CD14-positive monocyte (primary cell): ENCODE data around the gene EML1. TPM values are rescaled to one million over a fixed set of nuclear protein-coding genes. Genes with fewer than 3 reads are reported as not detected.

Source experiments
- DNase-seq, 3 donors: peaks; one replicate each; pipeline ENCODE4 v3.0.0-alpha.2; 2011 to 2022
- H2AFZ ChIP-seq: 2 replicates; pipeline ENCODE4 v1.6.0; 2012; ENCODE audit warnings: mild to moderate bottlenecking, low read depth, low read length, inconsistent platforms; ENCODE audit not compliant: insufficient read depth, poor library complexity, severe bottlenecking
- H3K27ac ChIP-seq, 2 donors: 1 replicate in 1 of 2; 2 replicates in 1 of 2; pipeline ENCODE4 v1.5.1; 2012 to 2013; ENCODE audit warnings: low read length in 2 of 2, control low read depth in 1 of 2, inconsistent platforms in 1 of 2, low read depth in 1 of 2, mild to moderate bottlenecking in 1 of 2
- H3K27me3 ChIP-seq, 2 donors: one replicate each; pipeline versions ENCODE4 v1.6.0 to v1.6.1; 2011 to 2013; ENCODE audit warnings: low read length in 2 of 2; ENCODE audit not compliant: control insufficient read depth in 2 of 2, insufficient read depth in 2 of 2
- H3K36me3 ChIP-seq, 2 donors: replicated peaks in 1 of 2; 1 replicate in 1 of 2; 2 replicates in 1 of 2; pipeline versions ENCODE4 v1.5.1 to v1.6.1; 2012 to 2013; ENCODE audit warnings: low read length in 2 of 2, control low read depth in 1 of 2, inconsistent platforms in 1 of 2, mild to moderate bottlenecking in 1 of 2; ENCODE audit not compliant: insufficient read depth in 2 of 2, control insufficient read depth in 1 of 2
- H3K4me1 ChIP-seq, 2 donors: 1 replicate in 1 of 2; 2 replicates in 1 of 2; pipeline versions ENCODE4 v1.5.1 to v1.6.1; 2012 to 2013; ENCODE audit warnings: low read length in 2 of 2, control low read depth in 1 of 2, inconsistent platforms in 1 of 2, mild to moderate bottlenecking in 1 of 2, moderate library complexity in 1 of 2; ENCODE audit not compliant: insufficient read depth in 2 of 2, control insufficient read depth in 1 of 2
- H3K4me2 ChIP-seq: replicated peaks from 2 replicates; pipeline ENCODE3; 2012; ENCODE audit warnings: low read length, moderate library complexity, mild to moderate bottlenecking; ENCODE audit not compliant: poor library complexity, severe bottlenecking; ENCODE audit errors: extremely low read depth
- H3K4me3 ChIP-seq, 3 experiments: fragments of 200-600 bp in 1 of 3; sonication (generic) in 1 of 3; replicated peaks in 1 of 3; 1 replicate in 2 of 3; 2 replicates in 1 of 3; pipeline ENCODE4 v1.5.1; 2011 to 2013; ENCODE audit warnings: low read length in 3 of 3, mild to moderate bottlenecking in 3 of 3, control low read depth in 2 of 3, low read depth in 2 of 3, inconsistent platforms in 1 of 3, moderate library complexity in 1 of 3
- H3K79me2 ChIP-seq: 2 replicates; pipeline ENCODE4 v1.6.0; 2012; ENCODE audit warnings: mild to moderate bottlenecking, control low read depth, inconsistent platforms, low read length, moderate library complexity; ENCODE audit not compliant: insufficient read depth
- H3K9ac ChIP-seq: 2 replicates; pipeline ENCODE4 v1.6.0; 2017; ENCODE audit warnings: low read length, mild to moderate bottlenecking; ENCODE audit not compliant: insufficient read depth, poor library complexity, severe bottlenecking
- H3K9me3 ChIP-seq, 2 donors: replicated peaks in 1 of 2; 1 replicate in 1 of 2; 2 replicates in 1 of 2; pipeline versions ENCODE4 v1.5.1 to v1.6.1; 2012 to 2013; ENCODE audit warnings: low read length in 2 of 2, control low read depth in 1 of 2; ENCODE audit not compliant: control insufficient read depth in 1 of 2, insufficient read depth in 1 of 2
- H4K20me1 ChIP-seq: 2 replicates; pipeline ENCODE4 v1.6.0; 2012; ENCODE audit warnings: mild to moderate bottlenecking, low read length, control low read depth, moderate library complexity; ENCODE audit not compliant: insufficient read depth
- H3K27ac Mint-ChIP-seq, 7 donors: one replicate each; pipeline ENCODE4 v1.8.0; 2020; ENCODE audit warnings: mild to moderate bottlenecking in 7 of 7, mixed read lengths in 7 of 7, moderate library complexity in 6 of 7, inconsistent platforms in 2 of 7
- H3K27me3 Mint-ChIP-seq, 3 donors: one replicate each; pipeline ENCODE4 v1.8.0; 2021 to 2022; ENCODE audit warnings: low read depth in 3 of 3, mild to moderate bottlenecking in 3 of 3, mixed read lengths in 3 of 3, moderate library complexity in 3 of 3, inconsistent platforms in 1 of 3
- H3K36me3 Mint-ChIP-seq, 2 donors: one replicate each; pipeline ENCODE4 v1.8.0; 2020; ENCODE audit warnings: mixed read lengths in 2 of 2, inconsistent platforms in 1 of 2, mild to moderate bottlenecking in 1 of 2
- H3K4me1 Mint-ChIP-seq: one replicate; pipeline ENCODE4 v1.8.0; 2020; ENCODE audit warnings: mild to moderate bottlenecking, mixed read lengths
- H3K4me3 Mint-ChIP-seq, 2 donors: one replicate each; pipeline ENCODE4 v1.8.0; 2020; ENCODE audit warnings: mild to moderate bottlenecking in 2 of 2, mixed read lengths in 2 of 2, moderate library complexity in 1 of 2
- H3K9me3 Mint-ChIP-seq, 7 donors: one replicate each; pipeline ENCODE4 v1.8.0; 2020 to 2022; ENCODE audit warnings: mixed read lengths in 7 of 7, mild to moderate bottlenecking in 6 of 7, moderate library complexity in 6 of 7, inconsistent platforms in 2 of 7
- CTCF ChIP-seq: fragments of 200-600 bp; IDR thresholded peaks from one replicate; pipeline ENCODE4 v1.8.0; 2022; ENCODE audit warnings: antibody characterized with exemption, mild to moderate bottlenecking
- WGBS: methylation state at CpG from one replicate; pipeline ENCODE4 v1.1.5; 2013; ENCODE audit warnings: missing lambda C conversion rate; ENCODE audit not compliant: insufficient coverage; 5-methylcytosine and 5-hydroxymethylcytosine counted together
- intact Hi-C, 2 donors: fragments of 100-400 bp; cut with micrococcal nuclease; formaldehyde crosslinking; loops; one replicate each; pipeline versions ENCODE4 v1.15.0 to v1.15.1; 2023
- polyA plus RNA-seq, 3 donors: library from polyadenylated mRNA; depleted of rRNA in 1 of 3; unstranded in 2 of 3; stranded (reverse) in 1 of 3; fragments of 300-500 nt in 2 of 3; fragments of >200 nt in 1 of 3; fragmentation: Illumina TruSeq in 2 of 3; gene quantifications; 1 replicate in 2 of 3; 2 replicates in 1 of 3; pipeline ENCODE4 v1.2.3, GENCODE V29; 2012 to 2021

The EML1 gene
- polyA plus RNA-seq, 3 donors, result not detected

- no peak for TF ChIP-seq CTCF
Observed at GRCh38 chr14:99870617-99871016, 77.4 kb downstream of the EML1 start.

DNA sequence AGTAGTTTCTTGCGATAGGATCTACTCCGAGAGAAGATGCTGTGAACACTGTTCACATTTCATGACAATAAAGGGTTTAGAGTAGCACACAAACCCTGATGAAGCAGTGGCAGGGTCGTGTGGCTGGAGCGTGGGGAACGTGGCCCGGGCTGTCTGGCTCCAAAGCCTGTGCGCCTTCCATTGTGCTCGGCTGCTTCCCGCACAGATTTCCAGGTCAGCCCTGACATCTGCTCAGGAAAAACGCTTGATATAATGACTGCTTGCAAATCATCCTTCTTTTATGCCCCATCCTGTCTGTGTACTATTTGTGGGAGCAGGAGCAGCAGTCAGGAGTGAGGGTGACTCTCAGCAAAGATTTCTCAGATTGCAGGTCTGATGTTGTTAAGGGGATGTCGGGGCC lies 78.6 kb downstream of the EML1 start:
- WGBS, result 92% methylated on average over 7 of the region's 11 CpGs
- Mint-ChIP-seq H3K4me3 (no peak overlapping the region), H3K27me3 (peaks cover 14 to 39% (median 16%) of the 10 kb centered on the region in 3 donors), H3K27ac (no peak overlapping the region), H3K36me3 (no peaks in the 10 kb centered on the region), H3K4me1 (no peaks in the 10 kb centered on the region), H3K9me3 (peaks cover 0 to 2% (median 0%) of the 10 kb centered on the region in 7 donors)
- Histone ChIP-seq H3K36me3 (no peaks in the 10 kb centered on the region), H2AFZ (no peak overlapping the region), H3K27ac (no peak overlapping the region), H3K27me3 (peaks cover 3% of the 10 kb centered on the region in 2 donors), H3K4me2 (no peak overlapping the region), H3K9ac (no peak overlapping the region), H4K20me1 (no peaks in the 10 kb centered on the region), H3K79me2 (no peaks in the 10 kb centered on the region), H3K4me3 (no peak overlapping the region), H3K4me1 (no peaks in the 10 kb centered on the region), H3K9me3 (no peaks in the 10 kb centered on the region)
- intact Hi-C loops, result no loop called here
- no peak for DNase-seq
- no peak for TF ChIP-seq CTCF

More at GRCh38 chr14:99870617-99871016, 77.4 kb downstream of the EML1 start:
- Mint-ChIP-seq H3K4me3 (no peak overlapping the region), H3K27ac (no peak overlapping the region), H3K9me3 (no peaks in the 10 kb centered on the region), H3K27me3 (peaks cover 13 to 34% (median 17%) of the 10 kb centered on the region in 3 donors), H3K4me1 (no peaks in the 10 kb centered on the region), H3K36me3 (no peaks in the 10 kb centered on the region)
- Histone ChIP-seq H3K79me2 (no peaks in the 10 kb centered on the region), H3K27ac (no peak overlapping the region), H2AFZ (no peak overlapping the region), H3K4me3 (no peak overlapping the region), H3K27me3 (peaks cover 0 to 3% of the 10 kb centered on the region in 2 donors), H3K9me3 (no peaks in the 10 kb centered on the region), H3K4me1 (no peaks in the 10 kb centered on the region), H3K4me2 (no peak overlapping the region), H3K36me3 (no peaks in the 10 kb centered on the region), H3K9ac (no peak overlapping the region), H4K20me1 (no peaks in the 10 kb centered on the region)
- no CpG with 5 or more reads among the region's 3 CpGs for WGBS
- no peak for DNase-seq
- intact Hi-C loops, result no loop called here
